GM23248 (cell line): ENCODE measurements around the gene URM1. TPM values are rescaled to one million over a fixed set of nuclear protein-coding genes. Genes with fewer than 3 reads are reported as not detected.

ENCODE experiments used
- DNase-seq: peaks from one replicate; pipeline ENCODE4 v3.0.0-alpha.2; 2015
- H2AFZ ChIP-seq: fragments of 200-600 bp; sonication (generic); 2 replicates; pipeline ENCODE4 v1.6.1; 2016; ENCODE audit warnings: antibody characterized with exemption
- H3F3A ChIP-seq: fragments of 200-600 bp; sonication (generic); 2 replicates; pipeline ENCODE4 v1.6.1; 2016; ENCODE audit warnings: mild to moderate bottlenecking, antibody characterized with exemption, mixed run types; ENCODE audit not compliant: insufficient read depth
- H3K27ac ChIP-seq: fragments of 200-600 bp; sonication (generic); 2 replicates; pipeline ENCODE4 v1.5.1; 2016; ENCODE audit warnings: mild to moderate bottlenecking
- H3K27me3 ChIP-seq: fragments of 200-600 bp; sonication (generic); replicated peaks from 2 replicates; pipeline ENCODE4 v1.6.1; 2016; ENCODE audit warnings: mild to moderate bottlenecking; ENCODE audit not compliant: insufficient read depth
- H3K36me3 ChIP-seq: fragments of 200-600 bp; sonication (generic); 2 replicates; pipeline ENCODE4 v1.6.1; 2016; ENCODE audit warnings: low read depth, mild to moderate bottlenecking
- H3K4me1 ChIP-seq: fragments of 200-600 bp; sonication (generic); 2 replicates; pipeline ENCODE4 v1.6.1; 2016; ENCODE audit warnings: mild to moderate bottlenecking; ENCODE audit not compliant: insufficient read depth
- H3K4me2 ChIP-seq: fragments of 200-600 bp; sonication (generic); one replicate; pipeline ENCODE4 v1.6.1; 2016; ENCODE audit warnings: mild to moderate bottlenecking; ENCODE audit not compliant: unreplicated experiment
- H3K4me3 ChIP-seq: fragments of 200-600 bp; sonication (generic); 2 replicates; pipeline ENCODE4 v1.5.1; 2016; ENCODE audit warnings: mild to moderate bottlenecking
- H3K79me2 ChIP-seq: fragments of 200-600 bp; sonication (generic); 2 replicates; pipeline ENCODE4 v1.6.1; 2016; ENCODE audit warnings: mild to moderate bottlenecking; ENCODE audit not compliant: insufficient read depth
- H3K9ac ChIP-seq: fragments of 200-600 bp; sonication (generic); 2 replicates; pipeline ENCODE4 v1.6.1; 2016; ENCODE audit warnings: mild to moderate bottlenecking
- H3K9me2 ChIP-seq: fragments of 200-600 bp; sonication (generic); 2 replicates; pipeline ENCODE4 v1.6.1; 2016; ENCODE audit warnings: mixed run types, mild to moderate bottlenecking, moderate library complexity; ENCODE audit not compliant: insufficient read depth
- H3K9me3 ChIP-seq: fragments of 200-600 bp; sonication (generic); one replicate; pipeline ENCODE4 v1.6.1; 2017; ENCODE audit warnings: low read depth
- H4K20me1 ChIP-seq: fragments of 200-600 bp; sonication (generic); 2 replicates; pipeline ENCODE4 v1.6.0; 2016; ENCODE audit not compliant: insufficient read depth
- EZH2 ChIP-seq: fragments of 200-600 bp; sonication (generic); IDR thresholded peaks from 2 replicates; pipeline ENCODE4 v1.6.1; 2018; ENCODE audit warnings: antibody characterized with exemption, mild to moderate bottlenecking; ENCODE audit not compliant: insufficient read depth, poor library complexity, severe bottlenecking
- EZH2phosphoT487 ChIP-seq: fragments of 200-600 bp; sonication (generic); IDR thresholded peaks from 2 replicates; pipeline ENCODE4 v1.6.1; 2018; ENCODE audit warnings: antibody characterized with exemption, moderate library complexity, mild to moderate bottlenecking, low read depth; ENCODE audit not compliant: insufficient read depth
- WGBS, 2 experiments: methylation state at CpG; one replicate each; pipeline ENCODE4 v1.1.6; 2015 to 2017; ENCODE audit warnings: low lambda C conversion rate in 2 of 2, low coverage in 1 of 2; ENCODE audit errors: missing lambda C conversion rate in 2 of 2; 5-methylcytosine and 5-hydroxymethylcytosine counted together
- in situ Hi-C: fragments of 300-500 bp; cut with MboI; formaldehyde crosslinking; loops from 2 replicates; pipeline ENCODE4 v1.15.0; 2020
- polyA plus RNA-seq: library from polyadenylated mRNA; unstranded; fragments of >200 nt; fragmentation: Nextera tagmentation; extraction: Ambion mirVana; gene quantifications from 2 replicates; pipeline ENCODE4 v1.2.1, GENCODE V29; 2016
- total RNA-seq: library from RNA; depleted of rRNA; stranded (reverse); fragments of >200 nt; shearing (Covaris generic); gene quantifications from 2 replicates; pipeline ENCODE4 v1.2.3, GENCODE V29; 2014; rRNA removed

URM1 gene
- total RNA-seq (39.2 and 59.2 TPM in 2 replicates), polyA plus RNA-seq (60.9 and 64.4 TPM in 2 replicates)

DNA sequence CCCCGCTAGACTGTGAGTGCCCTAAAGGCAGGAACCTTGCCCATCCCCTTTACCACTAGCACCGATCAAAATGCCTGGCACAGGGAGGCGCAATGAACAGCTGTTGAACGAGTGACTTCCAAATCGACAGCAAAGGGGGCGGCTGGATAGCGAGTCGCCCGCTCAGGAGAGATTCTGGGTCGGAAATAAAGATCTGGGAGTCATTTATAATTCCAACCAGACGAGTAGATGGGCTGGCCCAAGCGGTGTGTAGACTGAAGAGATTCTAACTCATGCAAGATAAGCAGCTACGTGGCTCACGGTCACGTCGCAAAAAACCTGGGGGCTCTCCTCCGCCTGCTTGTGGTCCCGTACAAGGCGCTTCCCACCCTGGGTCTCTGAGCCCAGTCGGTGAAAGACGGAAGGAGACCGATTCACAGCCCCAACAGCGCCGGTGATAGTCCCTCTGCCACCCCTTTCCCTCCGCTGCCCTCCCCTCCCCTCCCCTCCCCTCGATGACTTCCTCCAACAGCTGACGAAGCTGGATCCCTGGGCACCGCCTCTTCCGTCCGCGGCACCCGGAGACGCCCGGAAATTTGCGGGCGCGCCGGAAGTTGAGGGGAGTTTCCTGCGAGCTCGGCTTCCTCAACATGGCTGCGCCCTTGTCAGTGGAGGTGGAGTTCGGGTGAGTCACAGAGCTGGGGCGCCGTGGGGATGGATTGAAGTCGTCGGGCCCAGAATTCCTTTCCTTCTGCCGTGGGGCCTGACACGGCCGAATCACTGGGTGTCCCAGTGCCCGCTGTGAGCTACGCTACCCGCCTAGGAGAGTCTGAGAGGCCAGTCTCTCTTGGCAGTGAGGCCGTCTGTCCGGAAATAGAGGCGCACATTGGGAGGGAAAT is at the start of gene URM1:
URM1 (plus strand) TSS at position 623 of the 878 bp plus-strand sequence; CDS start at position 630, 7 bp downstream.
- Histone ChIP-seq H3K4me2 (peak within 1 kb of the TSS; percentile 100), H4K20me1 (no peaks in the 10 kb centered on the region), H3K4me1 (peaks cover 22% of the 10 kb centered on the region), H2AFZ (peak within 1 kb of the TSS; percentile 89), H3F3A (peaks cover 25% of the 10 kb centered on the region), H3K36me3 (no peaks in the 10 kb centered on the region), H3K79me2 (peaks cover 56% of the 10 kb centered on the region), H3K4me3 (peak within 1 kb of the TSS; percentile 86), H3K27ac (peak within 1 kb of the TSS; percentile 96), H3K9me2 (no peaks in the 10 kb centered on the region), H3K27me3 (no peaks in the 10 kb centered on the region), H3K9me3 (no peaks in the 10 kb centered on the region), H3K9ac (peak within 1 kb of the TSS; percentile 96)
- peak; percentile 99 for DNase-seq
- 1% methylated on average over 46 to 55 of the region's 55 CpGs for WGBS, 2 experiments
- in situ Hi-C loops: no loop called here
- TF ChIP-seq EZH2phosphoT487: no peak
- TF ChIP-seq EZH2: no peak

DNA sequence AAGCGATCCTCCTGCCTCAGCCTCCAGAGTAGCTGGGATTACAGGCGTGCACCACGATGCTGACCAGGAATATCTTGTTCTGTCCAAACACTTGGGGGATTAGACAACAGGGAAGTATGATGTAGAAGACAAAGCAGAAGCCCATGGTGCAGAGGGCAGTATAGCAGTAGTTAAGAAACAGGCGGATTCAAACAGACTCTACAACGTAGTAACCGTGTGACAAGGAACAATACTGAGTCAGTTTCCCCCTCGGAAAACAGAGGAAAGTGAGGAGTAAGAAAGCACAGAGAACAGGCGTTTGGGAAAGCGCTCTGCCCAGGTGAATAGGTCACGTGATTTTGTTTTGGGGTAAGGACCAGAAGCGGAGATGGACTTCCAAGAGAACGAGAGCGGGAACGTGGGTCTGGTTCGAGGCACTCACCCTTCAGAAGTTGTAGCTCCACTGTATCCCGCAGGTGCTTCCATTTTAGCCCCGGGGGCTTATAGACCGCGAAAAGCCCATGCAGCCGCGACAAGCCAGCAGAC is 49.2 kb upstream of the URM1 start:
- H3K9me3 ChIP-seq: no peaks in the 10 kb centered on the region

DNA sequence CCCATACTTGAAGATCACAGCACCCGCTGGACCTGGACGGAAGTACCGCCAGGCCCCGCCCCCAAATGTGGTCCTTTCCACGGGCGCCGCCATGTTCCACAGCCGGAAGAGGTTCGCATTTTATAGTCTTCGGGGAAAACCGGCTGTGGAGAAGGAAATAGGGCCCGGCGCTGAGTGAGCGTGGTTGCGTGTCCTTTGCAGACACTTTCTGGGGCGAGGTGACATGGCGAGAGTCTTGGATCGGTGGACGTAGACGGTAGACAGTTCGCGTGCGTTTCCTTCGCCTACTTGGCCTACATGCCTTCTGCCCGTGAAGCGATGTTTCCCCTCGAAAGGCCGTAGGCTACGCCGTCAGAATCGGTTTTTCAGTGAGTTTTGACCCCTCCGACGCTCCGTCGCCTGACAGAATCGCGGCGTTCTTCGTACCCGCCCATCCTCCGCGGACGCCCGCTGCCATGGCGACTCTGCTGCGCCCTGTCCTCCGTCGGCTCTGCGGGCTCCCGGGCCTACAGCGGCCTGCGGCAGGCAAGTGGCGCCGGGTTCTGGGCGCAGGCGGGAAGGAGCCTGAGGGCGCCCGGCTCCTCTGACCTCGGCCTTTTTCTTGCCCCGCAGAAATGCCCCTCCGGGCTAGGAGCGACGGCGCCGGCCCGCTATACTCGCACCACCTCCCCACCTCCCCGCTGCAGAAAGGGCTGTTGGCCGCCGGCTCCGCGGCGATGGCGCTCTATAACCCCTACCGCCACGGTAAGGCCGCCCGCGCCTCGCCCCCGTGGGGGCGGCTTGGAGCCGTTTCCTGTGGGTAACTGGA is 48.6 kb upstream of the URM1 start, which contains the start of the genes COQ4 and TRUB2:
COQ4 (plus strand) TSS at position 436 of the 808 bp plus-strand sequence; CDS start at position 456, 20 bp downstream.
TRUB2 (minus strand) TSS at position 44 of the 808 bp plus-strand sequence; CDS start at position 5, 39 bp downstream.
- Histone ChIP-seq H3K79me2 (peaks cover 67% of the 10 kb centered on the region), H3K9ac (peak within 1 kb of the TSS; percentile 88), H3K4me3 (peak within 1 kb of the TSS; percentile 92), H3K9me3 (no peaks in the 10 kb centered on the region), H3K36me3 (0 out of 2 replicates have a peak, but pooled peaks cover 8% of the 10 kb centered on the region), H3K27me3 (no peaks in the 10 kb centered on the region), H3F3A (peaks cover 11% of the 10 kb centered on the region; the same call in 1 of the 2 replicates), H2AFZ (peak within 1 kb of the TSS; percentile 92), H3K9me2 (no peaks in the 10 kb centered on the region), H4K20me1 (no peaks in the 10 kb centered on the region), H3K4me1 (peaks cover 13% of the 10 kb centered on the region), H3K27ac (peak within 1 kb of the TSS; percentile 89), H3K4me2 (peak within 1 kb of the TSS; percentile 83)
- 1% methylated on average over 75 to 83 of the region's 83 CpGs for WGBS, 2 experiments
- in situ Hi-C loops: no loop called here
- TF ChIP-seq EZH2 (no peak), EZH2phosphoT487 (no peak)
- peak; percentile 98 for DNase-seq

More for the DNA sequence above, 49.2 kb upstream of the URM1 start:
- TF ChIP-seq EZH2 (no peak), EZH2phosphoT487 (no peak)
- Histone ChIP-seq H2AFZ (peak overlapping the region; percentile 92), H3K36me3 (0 out of 2 replicates have a peak, but pooled peaks cover under 1% of the 10 kb centered on the region), H3K27me3 (no peaks in the 10 kb centered on the region), H3K79me2 (peaks cover 60% of the 10 kb centered on the region), H3K4me1 (peaks cover 13% of the 10 kb centered on the region), H3K27ac (peak overlapping the region; percentile 89), H3F3A (peaks cover 11% of the 10 kb centered on the region; the same call in 1 of the 2 replicates), H3K4me2 (peak overlapping the region; percentile 83), H3K9me2 (no peaks in the 10 kb centered on the region), H4K20me1 (no peaks in the 10 kb centered on the region), H3K4me3 (peak overlapping the region; percentile 92), H3K9ac (peak overlapping the region; percentile 88)
- in situ Hi-C loops: no loop called here
- WGBS, 2 experiments: 1 to 2% methylated on average over 21 of the region's 21 CpGs
- DNase-seq: no peak

DNA sequence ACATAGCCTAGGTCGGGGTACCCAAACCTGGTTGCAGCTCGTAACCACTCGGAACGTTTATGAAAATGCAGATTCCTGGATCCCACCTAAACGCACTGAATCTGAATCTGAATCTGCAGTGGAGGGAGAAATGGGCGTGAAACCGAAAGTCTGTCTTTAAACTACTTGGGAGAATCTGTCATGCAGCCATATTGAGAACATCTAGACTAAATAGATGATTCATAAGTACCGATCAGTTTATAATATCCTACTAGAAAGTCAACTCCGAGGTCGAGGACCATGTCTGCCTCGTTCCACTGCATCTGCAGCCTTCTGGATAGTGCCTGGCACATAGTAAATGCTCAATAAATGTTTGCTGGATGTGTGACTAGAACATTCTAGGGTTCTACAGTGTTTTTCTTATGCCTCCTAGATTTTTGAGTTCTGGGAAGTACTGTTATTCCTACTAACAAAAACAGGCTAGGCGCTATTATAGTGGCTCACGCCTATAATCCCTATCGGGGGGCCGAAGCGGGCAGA is 47.9 kb upstream of the URM1 start:
- peak overlapping the region; percentile 89 for H3K27ac ChIP-seq
- in situ Hi-C loops: no loop called here
- TF ChIP-seq EZH2 (no peak), EZH2phosphoT487 (no peak)
- H3K9ac ChIP-seq: peak overlapping the region; percentile 88
- no peaks in the 10 kb centered on the region for H3K9me2 ChIP-seq
- 25 to 28% methylated on average over 16 of the region's 16 CpGs for WGBS, 2 experiments
- no peaks in the 10 kb centered on the region for H3K27me3 ChIP-seq
- H3K4me2 ChIP-seq: peak overlapping the region; percentile 83
- DNase-seq: peak; percentile 74
- no peaks in the 10 kb centered on the region for H4K20me1 ChIP-seq
- peak overlapping the region; percentile 92 for H2AFZ ChIP-seq
- no peaks in the 10 kb centered on the region for H3K9me3 ChIP-seq
- H3K4me3 ChIP-seq: peak overlapping the region; percentile 92
- H3K79me2 ChIP-seq: peaks cover 72% of the 10 kb centered on the region
- H3K36me3 ChIP-seq: 0 out of 2 replicates have a peak, but pooled peaks cover 9% of the 10 kb centered on the region
- peaks cover 13% of the 10 kb centered on the region for H3K4me1 ChIP-seq
- H3F3A ChIP-seq: peaks cover 11% of the 10 kb centered on the region; the same call in 1 of the 2 replicates
